ENCODE data around the gene MAP4. TPM values are rescaled to one million over a fixed set of nuclear protein-coding genes. Genes with fewer than 3 reads are reported as not detected.
"Not testable (repeated sequence)": the region's sequence is repeated elsewhere in the genome, so short reads cannot be mapped to it uniquely, and the experiment has no call there.

The MAP4 gene
- total RNA-seq, 4 donors from 2014 or later, result 55.0 to 171 (median 89.3) TPM

DNA sequence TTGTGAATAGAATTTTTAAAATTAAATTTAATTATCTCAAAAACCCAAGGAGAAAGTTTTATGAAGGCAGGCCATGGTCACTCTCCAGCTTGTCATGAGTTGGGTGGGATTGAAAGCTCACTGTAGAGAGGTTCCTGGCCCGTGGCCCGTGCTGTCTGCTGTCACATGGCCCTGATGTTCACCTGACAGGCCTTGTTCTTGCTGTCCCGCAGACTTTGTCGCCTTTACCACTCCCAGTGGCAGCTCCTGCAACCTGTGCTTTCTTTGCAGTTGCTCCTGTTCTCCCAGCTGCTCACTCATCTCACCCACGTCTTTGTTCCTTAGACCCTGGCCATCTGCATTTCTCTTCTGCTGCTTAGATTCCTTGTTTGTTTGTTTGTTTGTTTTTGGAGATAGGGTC lies 177.7 kb downstream of the MAP4 start:
- peaks cover 0 to 98% (median 0%) of the 10 kb centered on the region in 3 donors for H3K36me3 ChIP-seq
- no peaks in the 10 kb centered on the region for H3K27me3 ChIP-seq
- no peak for TF ChIP-seq POLR2A (IDR thresholded peaks at IDR 0.05)
- H3K9me3 ChIP-seq, result no peaks in the 10 kb centered on the region
- no peak overlapping the region for H3K27ac ChIP-seq
- no peaks in the 10 kb centered on the region for H3K4me1 ChIP-seq
- no peak for DNase-seq
- H3K4me3 ChIP-seq, result no peak overlapping the region

DNA sequence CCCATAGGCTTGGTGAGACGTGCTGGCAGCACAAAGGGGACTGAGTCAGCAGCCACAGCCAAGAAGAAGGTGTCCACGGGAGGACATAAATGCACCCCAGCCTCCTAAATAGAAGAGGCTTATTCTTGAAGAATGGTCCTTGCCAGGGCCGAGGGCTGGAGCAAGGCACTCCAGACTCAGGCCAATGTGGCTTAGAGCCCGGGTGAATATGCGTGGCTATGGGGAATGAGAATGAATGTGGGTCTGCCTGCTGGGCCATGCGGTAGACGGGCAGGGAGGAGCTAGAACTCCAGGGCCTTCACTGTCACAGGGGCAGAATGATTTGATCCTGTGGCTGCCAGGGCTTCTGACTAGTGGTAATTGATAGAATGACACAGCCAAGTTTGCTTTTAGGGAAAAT lies 179.2 kb downstream of the MAP4 start:
- Histone ChIP-seq H3K4me3 (no peak overlapping the region), H3K27me3 (no peaks in the 10 kb centered on the region), H3K9me3 (no peaks in the 10 kb centered on the region), H3K36me3 (peaks cover 0 to 98% (median 0%) of the 10 kb centered on the region in 3 donors), H3K27ac (no peak overlapping the region), H3K4me1 (no peaks in the 10 kb centered on the region)
- DNase-seq, result no peak
- TF ChIP-seq, protein P1, sequence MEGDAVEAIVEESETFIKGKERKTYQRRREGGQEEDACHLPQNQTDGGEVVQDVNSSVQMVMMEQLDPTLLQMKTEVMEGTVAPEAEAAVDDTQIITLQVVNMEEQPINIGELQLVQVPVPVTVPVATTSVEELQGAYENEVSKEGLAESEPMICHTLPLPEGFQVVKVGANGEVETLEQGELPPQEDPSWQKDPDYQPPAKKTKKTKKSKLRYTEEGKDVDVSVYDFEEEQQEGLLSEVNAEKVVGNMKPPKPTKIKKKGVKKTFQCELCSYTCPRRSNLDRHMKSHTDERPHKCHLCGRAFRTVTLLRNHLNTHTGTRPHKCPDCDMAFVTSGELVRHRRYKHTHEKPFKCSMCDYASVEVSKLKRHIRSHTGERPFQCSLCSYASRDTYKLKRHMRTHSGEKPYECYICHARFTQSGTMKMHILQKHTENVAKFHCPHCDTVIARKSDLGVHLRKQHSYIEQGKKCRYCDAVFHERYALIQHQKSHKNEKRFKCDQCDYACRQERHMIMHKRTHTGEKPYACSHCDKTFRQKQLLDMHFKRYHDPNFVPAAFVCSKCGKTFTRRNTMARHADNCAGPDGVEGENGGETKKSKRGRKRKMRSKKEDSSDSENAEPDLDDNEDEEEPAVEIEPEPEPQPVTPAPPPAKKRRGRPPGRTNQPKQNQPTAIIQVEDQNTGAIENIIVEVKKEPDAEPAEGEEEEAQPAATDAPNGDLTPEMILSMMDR (IDR thresholded peaks at IDR 0.05), result no peak
- no peak for TF ChIP-seq POLR2A (IDR thresholded peaks at IDR 0.05)

DNA sequence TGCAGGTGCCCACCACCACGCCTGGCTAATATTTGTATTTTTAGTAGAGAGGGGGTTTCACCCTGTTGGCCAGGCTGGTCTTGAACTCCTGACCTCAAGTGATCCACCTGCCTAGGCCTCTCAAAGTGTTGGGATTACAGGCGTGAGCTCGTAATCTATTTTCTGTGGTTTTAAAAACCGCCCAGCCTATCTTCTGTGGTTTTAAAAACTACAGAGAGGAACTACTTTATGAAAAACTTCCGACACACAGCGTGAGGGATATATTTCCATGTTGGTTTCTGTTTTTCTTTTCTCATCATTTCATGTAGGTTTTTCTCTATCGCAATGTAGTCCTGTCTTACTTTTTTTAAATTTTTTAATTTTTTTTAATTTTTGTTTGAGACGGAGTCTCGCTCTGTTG lies 186.7 kb downstream of the MAP4 start:
- peaks cover 0 to 73% (median 0%) of the 10 kb centered on the region in 3 donors for H3K36me3 ChIP-seq

DNA sequence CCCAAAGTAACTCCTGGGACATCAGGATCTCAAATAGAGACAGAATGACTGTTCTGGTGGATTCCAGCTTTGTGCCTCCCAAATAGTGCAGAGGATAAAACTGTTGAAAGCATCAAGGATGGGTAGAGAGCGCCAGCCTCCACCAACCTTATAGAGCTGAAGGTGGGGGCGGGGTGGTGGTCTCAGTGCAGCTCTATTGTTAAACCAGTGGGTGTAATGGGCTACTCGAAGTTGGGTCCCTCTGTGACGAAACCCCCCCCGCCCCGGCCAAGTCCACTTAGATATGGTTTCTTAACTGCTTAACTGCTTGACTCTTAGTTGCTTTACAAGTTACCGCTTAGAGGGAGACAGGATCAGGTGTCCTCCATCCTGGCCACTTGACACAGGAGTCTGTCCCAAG lies 190.6 kb downstream of the MAP4 start:
- Histone ChIP-seq H3K27me3 (no peaks in the 10 kb centered on the region), H3K27ac (peak overlapping the region in 3 of 4 donors; percentile 70 to 84 (median 79)), H3K4me3 (peak overlapping the region; percentile 82 to 98 (median 97)), H3K4me1 (peaks cover 0 to 17% (median 10%) of the 10 kb centered on the region in 4 donors), H3K9me3 (no peaks in the 10 kb centered on the region), H3K36me3 (peaks cover 0 to 40% (median 0%) of the 10 kb centered on the region in 3 donors)
- DNase-seq, result no peak
- TF ChIP-seq, protein P1 (IDR thresholded peaks at IDR 0.05), result no peak
- no peak for TF ChIP-seq POLR2A (IDR thresholded peaks at IDR 0.05)

More for the DNA sequence above, 186.7 kb downstream of the MAP4 start:
- DNase-seq, H3K27me3 ChIP-seq, H3K27ac ChIP-seq, H3K9me3 ChIP-seq, H3K4me3 ChIP-seq: not testable (repeated sequence)
- peaks cover 0 to 17% (median 10%) of the 10 kb centered on the region in 4 donors for H3K4me1 ChIP-seq

- no peaks in the 10 kb centered on the region for H3K9me3 ChIP-seq
- peak; percentile 71 to 86 (median 86) for DNase-seq
- TF ChIP-seq POLR2A (IDR thresholded peaks at IDR 0.05), result peak in 1 of 2 donors; percentile 17
- TF ChIP-seq, protein P1 (IDR thresholded peaks at IDR 0.05), result peak; percentile 76 to 93 (median 86)
- peak overlapping the region; percentile 70 to 84 (median 78) for H3K27ac ChIP-seq
- H3K4me1 ChIP-seq, result peaks cover 0 to 17% (median 10%) of the 10 kb centered on the region in 4 donors
- peaks cover 0 to 39% (median 0%) of the 10 kb centered on the region in 3 donors for H3K36me3 ChIP-seq
- H3K4me3 ChIP-seq, result peak overlapping the region; percentile 82 to 98 (median 97)
- no peaks in the 10 kb centered on the region for H3K27me3 ChIP-seq
These were observed 191.4 kb downstream of the MAP4 start for GRCh38 chr3:47824541-47825473.

GRCh38 chr3:47817609-47818008 lies 198.6 kb downstream of the MAP4 start:
- peaks cover 0 to 43% (median 0%) of the 10 kb centered on the region in 3 donors for H3K36me3 ChIP-seq
- no peak overlapping the region for H3K27ac ChIP-seq
- H3K4me1 ChIP-seq, result no peaks in the 10 kb centered on the region
- H3K4me3 ChIP-seq, result no peak overlapping the region
- DNase-seq, result no peak
- no peaks in the 10 kb centered on the region for H3K27me3 ChIP-seq
- no peaks in the 10 kb centered on the region for H3K9me3 ChIP-seq
- no peak for TF ChIP-seq POLR2A (IDR thresholded peaks at IDR 0.05)
- TF ChIP-seq, protein P1 (IDR thresholded peaks at IDR 0.05), result no peak

All from Peyer's patch (tissue), 4 donors.